ENCODE results near the gene NPC1L1.

DNA sequence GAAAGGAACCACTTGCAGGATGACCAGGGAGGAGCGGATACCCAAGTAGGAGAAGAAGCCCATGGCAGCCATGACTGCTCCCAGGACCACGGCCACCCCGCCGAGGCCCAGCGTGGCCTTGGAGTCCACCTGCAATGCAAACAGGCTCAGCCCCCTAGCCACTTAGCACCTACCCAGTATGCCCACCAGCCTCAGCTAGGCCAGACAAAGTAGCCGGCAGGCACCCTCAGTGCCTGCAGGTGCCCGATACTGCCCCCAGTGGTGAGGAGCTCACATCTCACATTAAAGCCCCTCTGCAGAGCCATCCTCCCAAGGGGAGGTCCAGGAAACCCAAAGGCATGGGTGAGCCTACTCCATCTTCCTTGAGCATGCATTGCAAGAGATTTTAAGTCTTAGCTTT is 6.6 kb downstream of the NPC1L1 start:
- TF ChIP-seq YY1 (IDR thresholded peaks at IDR 0.05; ENCODE audit: insufficient read depth, insufficient read length) (no peak), SUZ12 (IDR thresholded peaks at IDR 0.05; ENCODE audit: extremely low read depth, insufficient read depth, insufficient read length) (no peak)
